Caco-2 (cell line): Measurements from ENCODE around the gene TYW5. TPM values are rescaled to one million over a fixed set of nuclear protein-coding genes. Genes with fewer than 3 reads are reported as not detected.

Experiments
- BruUV-seq: library from RNA; stranded (reverse); fragments of 400-500 nt; replicated peaks from 2 replicates; lab custom pipeline; 2021; lab: Mats Ljungman, UMichigan
- CTCF ChIA-PET: fragments of 300-600 bp; sonication (Branson Sonifier 250); formaldehyde crosslinking; loops from one replicate; lab custom pipeline; 2022; ENCODE audit warnings: antibody characterized with exemption; lab: Charles Lee
- POLR2A ChIA-PET: fragments of 300-600 bp; sonication (Branson Sonifier 250); formaldehyde crosslinking; loops from one replicate; lab custom pipeline; 2022; ENCODE audit warnings: antibody characterized with exemption; lab: Charles Lee
- DNase-seq, 2 experiments: peaks; one replicate each; pipeline versions ENCODE4 v3.0.0 to v3.0.0-alpha.2; 2020 to 2022
- H3K27me3 ChIP-seq: replicated peaks from 2 replicates; pipeline ENCODE4 v1.6.0; 2011; ENCODE audit warnings: low read length; ENCODE audit not compliant: control insufficient read depth, insufficient read depth
- H3K36me3 ChIP-seq: 2 replicates; pipeline ENCODE4 v1.5.1; 2011; ENCODE audit warnings: low read length; ENCODE audit not compliant: control insufficient read depth, insufficient read depth
- H3K4me1 ChIP-seq: fragments of 250-450 bp; sonication (Bioruptor Pico); 2 replicates; pipeline ENCODE4 v1.5.1; 2020; ENCODE audit warnings: mild to moderate bottlenecking
- H3K4me3 ChIP-seq: 2 replicates; pipeline ENCODE4 v1.5.1; 2011; ENCODE audit warnings: low read depth, mild to moderate bottlenecking, control low read depth, low read length
- H3K9me3 ChIP-seq: fragments of 250-450 bp; sonication (Bioruptor Pico); 2 replicates; pipeline ENCODE4 v1.5.1; 2020; ENCODE audit warnings: mild to moderate bottlenecking, moderate library complexity
- H3K27ac Mint-ChIP-seq: one replicate; pipeline ENCODE4 v1.8.0; 2022; ENCODE audit warnings: mixed read lengths; ENCODE audit not compliant: unreplicated experiment
- H3K27me3 Mint-ChIP-seq: one replicate; pipeline ENCODE4 v1.8.0; 2022; ENCODE audit warnings: mixed read lengths; ENCODE audit not compliant: insufficient read depth, unreplicated experiment
- H3K36me3 Mint-ChIP-seq: one replicate; pipeline ENCODE4 v1.8.0; 2022; ENCODE audit warnings: mild to moderate bottlenecking, mixed read lengths; ENCODE audit not compliant: insufficient read depth, unreplicated experiment
- H3K4me1 Mint-ChIP-seq: one replicate; pipeline ENCODE4 v1.8.0; 2022; ENCODE audit warnings: low read depth, mixed read lengths; ENCODE audit not compliant: unreplicated experiment
- H3K4me3 Mint-ChIP-seq: one replicate; pipeline ENCODE4 v1.8.0; 2022; ENCODE audit warnings: mild to moderate bottlenecking, moderate library complexity, mixed read lengths; ENCODE audit not compliant: unreplicated experiment
- H3K9me3 Mint-ChIP-seq: one replicate; pipeline ENCODE4 v1.8.0; 2022; ENCODE audit warnings: mixed read lengths; ENCODE audit not compliant: unreplicated experiment
- CTCF ChIP-seq, 2 experiments: fragments of 200-600 bp in 1 of 2; IDR thresholded peaks; 1 replicate in 1 of 2; 2 replicates in 1 of 2; pipeline versions ENCODE4 v1.5.1 to v1.8.0; 2011 to 2022; ENCODE audit warnings: antibody characterized with exemption in 1 of 2, control low read depth in 1 of 2, inconsistent platforms in 1 of 2, low read depth in 1 of 2, low read length in 1 of 2, mild to moderate bottlenecking in 1 of 2, moderate library complexity in 1 of 2; ENCODE audit not compliant: insufficient read depth in 1 of 2, severe bottlenecking in 1 of 2, unreplicated experiment in 1 of 2
- intact Hi-C: fragments of 100-400 bp; cut with micrococcal nuclease; formaldehyde crosslinking; loops from one replicate; pipeline ENCODE4 v1.10.0; 2022; ENCODE audit not compliant: unreplicated experiment
- total RNA-seq: library from RNA; stranded (reverse); gene quantifications from 2 replicates; pipeline ENCODE4 v1.2.3, GENCODE V29; 2022

The TYW5 gene
- total RNA-seq, 1 experiment from 2014 or later = 13.9 TPM

- Mint-ChIP-seq H3K4me3 (no peak overlapping the region), H3K4me1 (peaks cover 6% of the 10 kb centered on the region), H3K36me3 (peaks cover 55% of the 10 kb centered on the region), H3K27me3 (no peaks in the 10 kb centered on the region), H3K9me3 (no peaks in the 10 kb centered on the region), H3K27ac (no peak overlapping the region)
- CTCF ChIA-PET = no interaction called here
- POLR2A ChIA-PET = no interaction called here
- no peaks in the 10 kb centered on the region; the same call in none of the 2 replicates for H3K36me3 ChIP-seq
- intact Hi-C loops = no loop called here
- no peak for DNase-seq
- no TSS peak for BruUV-seq
- TF ChIP-seq CTCF (IDR thresholded peaks at IDR 0.05; ENCODE audit: insufficient read depth in 1 of 2, low read depth in 1 of 2, low read length in 1 of 2, severe bottlenecking in 1 of 2, unreplicated experiment in 1 of 2) = no peak
- no peaks in the 10 kb centered on the region for H3K4me1 ChIP-seq
- H3K27me3 ChIP-seq = no peaks in the 10 kb centered on the region
- no peak overlapping the region for H3K4me3 ChIP-seq
- no peaks in the 10 kb centered on the region for H3K9me3 ChIP-seq
Observed at GRCh38 chr2:199962203-199962602, 6.9 kb upstream of the TYW5 start.

- H3K27ac Mint-ChIP-seq = no peak overlapping the region
- peaks cover 4% of the 10 kb centered on the region; the same call in 1 of the 2 replicates for H3K4me1 ChIP-seq
- no TSS peak for BruUV-seq
- peaks cover 6% of the 10 kb centered on the region for H3K4me1 Mint-ChIP-seq
- no peaks in the 10 kb centered on the region for H3K27me3 ChIP-seq
- intact Hi-C loops = no loop called here
- no peak for DNase-seq
- H3K9me3 Mint-ChIP-seq = no peaks in the 10 kb centered on the region
- TF ChIP-seq CTCF (IDR thresholded peaks at IDR 0.05; ENCODE audit: insufficient read depth in 1 of 2, low read depth in 1 of 2, low read length in 1 of 2, severe bottlenecking in 1 of 2, unreplicated experiment in 1 of 2) = no peak
- no peaks in the 10 kb centered on the region for H3K27me3 Mint-ChIP-seq
- H3K36me3 ChIP-seq = no peaks in the 10 kb centered on the region; the same call in none of the 2 replicates
- peak overlapping the region; percentile 30 for H3K4me3 Mint-ChIP-seq
- H3K36me3 Mint-ChIP-seq = peaks cover 45% of the 10 kb centered on the region
- H3K9me3 ChIP-seq = no peaks in the 10 kb centered on the region
- no peak overlapping the region for H3K4me3 ChIP-seq
- ChIA-PET CTCF (interaction anchor here (0.6 kb wide), 1 partner anchor 15 kb away, joined by 3 read pairs; no protein-coding TSS in a partner anchor), POLR2A (interaction anchor here (0.5 kb wide), 1 partner anchor 12 kb away, joined by 3 read pairs; no protein-coding TSS in a partner anchor)
Observed at GRCh38 chr2:199958014-199958413, 2.7 kb upstream of the TYW5 start.

- no peak for DNase-seq
- POLR2A ChIA-PET = no interaction called here
- no TSS peak for BruUV-seq
Observed at GRCh38 chr2:199956062-199956380, 730 bp upstream of the TYW5 start.

More at GRCh38 chr2:199956062-199956380, 730 bp upstream of the TYW5 start:
- Histone ChIP-seq H3K4me1 (peaks cover 4% of the 10 kb centered on the region; the same call in 1 of the 2 replicates), H3K36me3 (no peaks in the 10 kb centered on the region; the same call in 1 of the 2 replicates), H3K4me3 (peak overlapping the region; percentile 99), H3K9me3 (no peaks in the 10 kb centered on the region), H3K27me3 (no peaks in the 10 kb centered on the region)
- Mint-ChIP-seq H3K9me3 (no peaks in the 10 kb centered on the region), H3K4me3 (peak overlapping the region; percentile 96), H3K36me3 (peaks cover 28% of the 10 kb centered on the region), H3K4me1 (peaks cover 10% of the 10 kb centered on the region), H3K27me3 (no peaks in the 10 kb centered on the region), H3K27ac (peak overlapping the region; percentile 98)
- no peak for TF ChIP-seq CTCF (IDR thresholded peaks at IDR 0.05; ENCODE audit: insufficient read depth in 1 of 2, low read depth in 1 of 2, low read length in 1 of 2, severe bottlenecking in 1 of 2, unreplicated experiment in 1 of 2)
- intact Hi-C loops = no loop called here
- CTCF ChIA-PET = no interaction called here
